ENCODE data around the gene CFAP410. TPM values are rescaled to one million over a fixed set of nuclear protein-coding genes. Genes with fewer than 3 reads are reported as not detected.

CFAP410 gene
- total and polyA plus RNA-seq, 9 donors, result 1.2 to 40.8 (median 29.3) TPM

- no peaks in the 10 kb centered on the region for H3K9me3 ChIP-seq
- no peak for DNase-seq
- TF ChIP-seq EP300 (IDR thresholded peaks at IDR 0.05) (no peak), POLR2A (IDR thresholded peaks at IDR 0.05) (no peak), CTCF (IDR thresholded peaks at IDR 0.05) (no peak)
- H3K36me3 ChIP-seq, result no peaks in the 10 kb centered on the region
- WGBS, 3 donors, result 17 to 32% (median 23%) methylated on average over 19 to 42 of the region's 42 CpGs
- H3K27me3 ChIP-seq, result no peaks in the 10 kb centered on the region
- H3K4me3 ChIP-seq, result no peak overlapping the region
- no peaks in the 10 kb centered on the region for H3K4me1 ChIP-seq (ENCODE audit: insufficient read depth)
- intact Hi-C loops (cut with DNase I), result loop anchor here in 1 of 4 donors (10.0 kb wide), 1 partner anchor 114 kb away; no protein-coding TSS in a partner anchor
- H3K27ac ChIP-seq, result no peak overlapping the region
Observed at GRCh38 chr21:44350773-44351481, 11.7 kb upstream of the CFAP410 start.

- intact Hi-C loops (cut with DNase I), result loop anchor here in 1 of 4 donors (10.0 kb wide), 1 partner anchor 115 kb away; no protein-coding TSS in a partner anchor
- TF ChIP-seq EP300 (IDR thresholded peaks at IDR 0.05) (no peak), POLR2A (IDR thresholded peaks at IDR 0.05) (no peak), CTCF (IDR thresholded peaks at IDR 0.05) (no peak)
- H3K36me3 ChIP-seq, result no peaks in the 10 kb centered on the region
- no peak overlapping the region for H3K4me3 ChIP-seq
- H3K4me1 ChIP-seq (ENCODE audit: insufficient read depth), result no peaks in the 10 kb centered on the region
- no peak for DNase-seq
- H3K27me3 ChIP-seq, result no peaks in the 10 kb centered on the region
- whole genome bisulfite sequencing, 3 donors, result 2 to 8% (median 6%) methylated on average over 49 to 113 of the region's 113 CpGs
- H3K27ac ChIP-seq, result no peak overlapping the region
- no peaks in the 10 kb centered on the region for H3K9me3 ChIP-seq
Observed at GRCh38 chr21:44349847-44350772, 10.9 kb upstream of the CFAP410 start.

GRCh38 chr21:44349416-44349846 lies 10.2 kb upstream of the CFAP410 start:
- H3K4me3 ChIP-seq, result no peak overlapping the region
- no peaks in the 10 kb centered on the region for H3K9me3 ChIP-seq
- WGBS, 3 donors, result 63 to 70% (median 64%) methylated on average over 12 of the region's 12 CpGs
- no peaks in the 10 kb centered on the region for H3K27me3 ChIP-seq
- intact Hi-C loops (cut with DNase I), result no loop called here
- no peaks in the 10 kb centered on the region for H3K4me1 ChIP-seq (ENCODE audit: insufficient read depth)
- DNase-seq, result no peak
- no peak overlapping the region for H3K27ac ChIP-seq
- H3K36me3 ChIP-seq, result no peaks in the 10 kb centered on the region
- no peak for TF ChIP-seq POLR2A (IDR thresholded peaks at IDR 0.05)
- no peak for TF ChIP-seq EP300 (IDR thresholded peaks at IDR 0.05)
- no peak for TF ChIP-seq CTCF (IDR thresholded peaks at IDR 0.05)

GRCh38 chr21:44348861-44349260 lies 9.7 kb upstream of the CFAP410 start:
- 88 to 91% (median 91%) methylated on average over 19 of the region's 19 CpGs for WGBS, 3 donors
- no peaks in the 10 kb centered on the region for H3K36me3 ChIP-seq
- no peak for DNase-seq
- no peak overlapping the region for H3K4me3 ChIP-seq
- intact Hi-C loops (cut with DNase I), result no loop called here
- no peaks in the 10 kb centered on the region for H3K4me1 ChIP-seq (ENCODE audit: insufficient read depth)
- TF ChIP-seq EP300 (IDR thresholded peaks at IDR 0.05) (no peak), CTCF (IDR thresholded peaks at IDR 0.05) (no peak), POLR2A (IDR thresholded peaks at IDR 0.05) (no peak)
- no peaks in the 10 kb centered on the region for H3K9me3 ChIP-seq
- no peaks in the 10 kb centered on the region for H3K27me3 ChIP-seq
- no peak overlapping the region for H3K27ac ChIP-seq
